GM19035 (cell line): ENCODE data around the gene TMEM154.

ENCODE experiments used
- ATAC-seq: cut with Tn5 transposase; IDR thresholded peaks from one replicate; pipeline ENCODE4 v1.9.1; 2021; ENCODE audit not compliant: unreplicated experiment

Gene TMEM154

DNA sequence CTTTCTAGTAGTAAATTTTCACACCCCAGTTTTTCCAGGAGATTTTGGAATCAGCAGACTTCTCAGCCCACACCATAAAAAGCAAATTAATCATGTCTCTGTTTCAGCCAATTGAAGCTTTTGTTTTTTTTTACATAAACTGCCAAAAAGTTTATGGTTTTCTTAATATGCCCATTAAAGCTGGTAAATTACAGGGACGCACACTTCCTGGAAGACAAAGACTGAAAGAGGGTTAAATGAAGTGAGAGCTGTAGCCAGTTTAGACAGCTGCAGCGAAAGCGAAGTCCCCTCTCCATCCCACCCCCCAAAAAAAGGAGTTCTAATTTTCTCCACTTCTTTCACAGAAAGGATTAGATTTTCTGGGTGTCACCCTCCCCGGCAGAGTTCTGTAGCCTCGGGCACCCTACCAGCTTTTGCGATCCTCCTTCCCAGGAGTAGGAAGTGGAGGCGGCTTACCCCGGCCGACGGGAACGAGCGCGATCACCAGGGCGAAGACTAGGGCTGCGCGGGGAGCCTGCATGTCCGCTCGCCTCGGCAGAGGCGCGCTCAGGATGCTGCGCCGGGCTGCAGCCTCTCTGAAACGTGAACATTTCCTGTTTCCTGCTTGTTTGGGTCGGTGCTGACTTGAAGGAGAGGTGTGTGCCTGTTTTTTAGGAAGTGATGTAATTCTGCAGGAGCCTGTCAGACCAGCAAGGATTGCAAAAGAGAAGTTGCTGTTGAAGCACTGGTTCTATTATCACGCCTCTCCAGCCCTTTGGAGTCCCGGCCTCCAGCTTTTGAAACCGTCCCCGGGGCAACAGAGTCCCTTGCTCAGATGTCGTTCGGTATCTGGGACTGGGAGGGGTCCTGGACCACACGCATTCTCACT is at the start of gene TMEM154:
TMEM154 (minus strand) TSS at position 584 of the 868 bp plus-strand sequence; CDS start at position 520, 64 bp downstream.
- peak; percentile 74 for ATAC-seq

- ATAC-seq, result no peak
Observed at GRCh38 chr4:152729466-152729865, 49.7 kb upstream of the TMEM154 start.

GRCh38 chr4:152728343-152728742 is 48.5 kb upstream of the TMEM154 start:
- ATAC-seq, result no peak

GRCh38 chr4:152727784-152728183 is 48.0 kb upstream of the TMEM154 start:
- no peak for ATAC-seq

GRCh38 chr4:152724494-152724893 is 44.7 kb upstream of the TMEM154 start:
- no peak for ATAC-seq

- no peak for ATAC-seq
Observed at GRCh38 chr4:152723236-152723635, 43.4 kb upstream of the TMEM154 start.

GRCh38 chr4:152719801-152720556 is 40.2 kb upstream of the TMEM154 start:
- ATAC-seq, result no peak

DNA sequence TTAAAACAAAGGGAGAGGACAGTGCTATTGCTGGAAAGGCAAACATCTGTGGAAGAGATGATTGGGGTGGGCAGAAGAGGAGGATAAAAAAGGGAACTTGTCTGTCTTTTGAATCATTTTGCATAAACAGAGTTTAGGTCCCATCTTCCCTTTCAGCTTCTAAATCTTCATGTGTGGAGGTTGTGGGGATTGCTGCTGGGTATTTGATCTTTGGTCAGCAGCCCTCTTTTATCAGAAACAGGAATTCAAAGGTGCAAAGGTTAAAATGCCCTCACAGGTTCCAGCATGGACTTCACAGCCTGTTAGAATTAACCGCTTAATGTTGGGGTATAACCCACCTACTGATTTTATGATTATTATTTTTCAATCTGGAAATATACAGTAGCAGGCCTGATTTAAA is 39.5 kb upstream of the TMEM154 start:
- no peak for ATAC-seq

DNA sequence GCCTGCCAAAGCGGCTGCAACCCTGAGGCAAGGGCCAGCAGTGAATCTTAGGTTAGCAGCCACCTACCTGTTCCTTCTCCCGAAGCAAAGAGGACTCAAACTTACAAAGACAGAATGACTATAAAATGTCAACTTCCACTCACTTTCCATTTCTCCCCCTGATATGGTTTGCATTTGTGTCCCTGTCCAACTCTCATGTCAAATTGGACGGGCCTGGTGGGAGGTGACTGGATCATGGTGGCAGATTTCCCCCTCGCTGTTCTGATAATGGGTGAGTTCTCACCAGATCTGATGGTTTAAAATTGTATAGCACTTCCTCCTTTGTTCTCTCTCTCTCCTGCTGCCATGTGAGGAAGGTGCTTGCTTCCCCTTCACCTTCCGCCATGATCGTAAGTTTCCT is 35.3 kb upstream of the TMEM154 start:
- no peak for ATAC-seq

- no peak for ATAC-seq
Observed at GRCh38 chr4:152713951-152714705, 34.3 kb upstream of the TMEM154 start.

- peak; percentile 83 for ATAC-seq
Observed at GRCh38 chr4:152709675-152710438, 30.1 kb upstream of the TMEM154 start.

DNA sequence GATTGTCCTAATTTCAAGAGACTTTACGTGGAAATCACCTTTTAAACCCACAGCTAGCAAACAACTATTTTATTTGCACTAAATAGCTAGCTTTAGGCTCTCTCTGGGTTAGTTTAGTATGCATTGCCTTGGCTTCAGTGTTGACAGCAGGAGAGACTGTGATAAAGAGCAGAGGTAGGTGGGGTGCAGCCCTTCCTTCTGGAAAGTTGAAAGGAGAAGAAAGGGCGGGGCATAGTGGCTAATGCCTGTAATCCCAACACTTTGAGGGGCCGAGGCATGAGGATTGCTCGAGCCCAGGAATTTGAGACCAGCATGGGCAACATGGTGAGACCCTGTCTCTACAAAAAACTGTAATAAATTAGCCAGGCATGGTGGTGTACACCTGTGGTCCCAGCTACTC is 29.0 kb upstream of the TMEM154 start:
- no peak for ATAC-seq

GRCh38 chr4:152708361-152708760 is 28.6 kb upstream of the TMEM154 start:
- no peak for ATAC-seq

DNA sequence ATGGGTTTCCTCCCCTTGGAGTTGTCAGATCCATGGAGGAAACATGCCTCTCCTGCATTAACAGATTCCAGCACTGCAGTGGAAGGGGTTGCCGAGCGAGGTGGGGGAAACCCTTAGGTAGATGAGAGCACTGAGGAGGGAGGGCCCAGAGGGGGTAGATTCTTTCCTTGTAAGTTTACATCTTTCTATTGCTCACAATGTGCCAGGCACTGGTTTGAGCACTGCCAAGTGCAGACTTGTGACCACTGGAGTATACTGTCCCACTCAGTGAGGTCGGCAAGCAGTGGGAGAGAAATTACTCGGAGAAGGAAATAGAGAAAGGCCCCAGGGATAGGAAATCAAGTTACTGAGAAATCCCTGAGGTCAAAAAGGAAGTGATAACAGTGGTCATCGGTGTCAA is 27.8 kb upstream of the TMEM154 start:
- ATAC-seq, result no peak

GRCh38 chr4:152705903-152706302 is 26.1 kb upstream of the TMEM154 start:
- no peak for ATAC-seq

DNA sequence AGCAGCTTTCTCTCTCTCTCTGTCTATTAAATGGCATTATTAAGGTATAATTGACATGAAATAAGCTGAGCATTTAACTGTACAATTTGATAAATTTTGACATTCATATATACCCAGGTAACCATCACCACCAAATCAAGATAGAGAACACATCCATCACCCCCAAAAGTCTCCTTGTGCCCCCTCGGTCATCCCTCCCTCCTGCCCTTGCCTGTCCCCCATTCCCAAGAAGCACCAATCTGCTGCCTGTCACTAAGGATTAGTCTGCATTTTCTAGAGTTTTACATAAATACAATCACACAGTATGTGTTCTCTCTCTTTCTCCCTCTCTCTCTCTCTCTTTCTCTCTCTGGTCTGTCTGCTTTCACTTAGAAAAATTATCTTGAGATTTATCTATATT is 25.0 kb upstream of the TMEM154 start:
- no peak for ATAC-seq

GRCh38 chr4:152700151-152700550 is 20.4 kb upstream of the TMEM154 start:
- ATAC-seq, result no peak

DNA sequence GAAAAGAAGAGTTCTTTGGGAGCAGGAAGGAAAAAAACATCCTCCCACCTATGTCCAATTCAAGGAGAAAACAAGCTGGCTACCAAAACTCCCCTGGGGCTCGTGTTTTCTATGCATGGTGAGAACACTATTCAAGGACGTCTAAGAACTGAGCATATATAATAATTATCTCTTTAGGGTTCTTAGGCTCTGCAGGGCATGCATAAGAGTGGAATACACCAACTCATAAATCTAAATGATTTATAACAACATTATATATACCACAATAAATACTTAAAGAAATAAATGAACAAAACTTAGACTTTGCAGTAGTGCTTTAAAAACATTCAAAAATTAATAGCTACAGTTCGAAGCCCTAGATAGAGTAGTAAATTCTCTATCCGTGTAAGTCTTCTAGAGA is 19.5 kb upstream of the TMEM154 start:
- no peak for ATAC-seq

DNA sequence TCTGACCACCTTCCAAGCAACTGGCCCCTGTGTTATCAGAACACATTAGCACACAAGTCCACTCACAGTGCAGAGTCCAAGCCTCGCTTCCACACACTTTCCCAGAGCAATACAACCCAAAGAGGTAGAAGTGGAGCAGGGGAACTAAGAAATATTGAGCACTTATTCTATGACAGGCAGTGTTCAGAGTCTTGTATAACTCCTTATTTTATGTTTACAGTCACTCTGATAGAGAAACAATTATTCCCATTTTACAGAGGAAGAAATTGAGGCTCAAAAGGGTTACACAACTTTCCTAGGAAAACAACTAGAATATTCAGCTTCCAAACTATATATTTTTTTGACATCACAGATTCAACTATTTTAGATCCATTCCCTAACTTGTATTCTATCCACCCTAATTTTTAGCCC is 18.3 kb upstream of the TMEM154 start:
- no peak for ATAC-seq

GRCh38 chr4:152697284-152698088 is 17.7 kb upstream of the TMEM154 start:
- ATAC-seq, result no peak
